HG02610 (cell line): ENCODE data around the gene GLP1R.

Experiments used
- ATAC-seq: cut with Tn5 transposase; IDR thresholded peaks from one replicate; pipeline ENCODE4 v1.9.1; 2021; ENCODE audit warnings: mild to moderate bottlenecking, moderate library complexity; ENCODE audit not compliant: unreplicated experiment

The GLP1R gene

GRCh38 chr6:39085129-39085797 lies 36.7 kb downstream of the GLP1R start:
- no peak for ATAC-seq

GRCh38 chr6:39086294-39086693 lies 37.7 kb downstream of the GLP1R start:
- peak; percentile 49 for ATAC-seq

GRCh38 chr6:39086711-39087110 lies 38.1 kb downstream of the GLP1R start:
- no peak for ATAC-seq

- ATAC-seq = no peak
Measured at GRCh38 chr6:39087197-39087596, 38.6 kb downstream of the GLP1R start.

GRCh38 chr6:39088331-39088730 lies 39.8 kb downstream of the GLP1R start:
- no peak for ATAC-seq

- no peak for ATAC-seq
Measured at GRCh38 chr6:39090036-39090435, 41.5 kb downstream of the GLP1R start.

GRCh38 chr6:39091220-39091619 lies 42.6 kb downstream of the GLP1R start:
- ATAC-seq = no peak

- no peak for ATAC-seq
Measured at GRCh38 chr6:39092124-39092523, 43.5 kb downstream of the GLP1R start.

- ATAC-seq = no peak
Measured at GRCh38 chr6:39093149-39093708, 44.6 kb downstream of the GLP1R start.

GRCh38 chr6:39095578-39095977 lies 47.0 kb downstream of the GLP1R start:
- no peak for ATAC-seq

- ATAC-seq = no peak
Measured at GRCh38 chr6:39100358-39100757, 51.8 kb downstream of the GLP1R start.

- ATAC-seq = peak; percentile 55
Measured at GRCh38 chr6:39102071-39102820, 53.7 kb downstream of the GLP1R start.

GRCh38 chr6:39102821-39103136 lies 54.2 kb downstream of the GLP1R start:
- peak; percentile 76 for ATAC-seq

- ATAC-seq = no peak
Measured at GRCh38 chr6:39104528-39104927, 55.9 kb downstream of the GLP1R start.

GRCh38 chr6:39107034-39107433 lies 58.5 kb downstream of the GLP1R start:
- ATAC-seq = no peak

- ATAC-seq = no peak
Measured at GRCh38 chr6:39107641-39108040, 59.1 kb downstream of the GLP1R start.

GRCh38 chr6:39108041-39108839 lies 59.7 kb downstream of the GLP1R start:
- ATAC-seq = no peak

GRCh38 chr6:39111280-39111679 lies 62.7 kb downstream of the GLP1R start:
- ATAC-seq = no peak

- ATAC-seq = no peak
Measured at GRCh38 chr6:39113788-39114187, 65.2 kb downstream of the GLP1R start.

GRCh38 chr6:39114388-39114703 lies 65.8 kb downstream of the GLP1R start:
- peak; percentile 11 for ATAC-seq

GRCh38 chr6:39114704-39115599 lies 66.4 kb downstream of the GLP1R start, which contains the start of gene SAYSD1:
Gene SAYSD1, minus strand, starts transcription at chr6:39115186. Its CDS starts 97 bp downstream, at chr6:39115089.
- peak; percentile 93 for ATAC-seq
